Activated CD8-positive, alpha-beta T cell treated with anti-CD3 and anti-CD28 coated beads for 36 hours (primary cell): ENCODE results near the gene MARS1. TPM values are rescaled to one million over a fixed set of nuclear protein-coding genes. Genes with fewer than 3 reads are reported as not detected.

ENCODE experiments used
- ATAC-seq: fragments of 200-7000 bp; cut with Tn5 transposase; one replicate; pipeline ENCODE4 v1.10.0; 2021; ENCODE audit warnings: mild to moderate bottlenecking, moderate library complexity
- CTCF ChIA-PET: fragments of 350-600 bp; sonication (Branson Sonifier 250); formaldehyde crosslinking; loops from one replicate; lab custom pipeline; 2021; ENCODE audit warnings: antibody characterized with exemption; lab: Charles Lee
- POLR2A ChIA-PET: fragments of 350-600 bp; sonication (Branson Sonifier 250); formaldehyde crosslinking; loops from one replicate; lab custom pipeline; 2021; ENCODE audit warnings: antibody characterized with exemption; lab: Charles Lee
- DNase-seq: peaks from one replicate; pipeline ENCODE4 v3.0.0-alpha.2; 2020
- H3K27ac Mint-ChIP-seq: one replicate; pipeline ENCODE4 v1.8.0; 2021; ENCODE audit warnings: mild to moderate bottlenecking, mixed read lengths
- H3K27me3 Mint-ChIP-seq: one replicate; pipeline ENCODE4 v1.8.0; 2021; ENCODE audit warnings: mixed read lengths
- H3K36me3 Mint-ChIP-seq: one replicate; pipeline ENCODE4 v1.8.0; 2021; ENCODE audit warnings: low read depth, mixed read lengths
- H3K4me1 Mint-ChIP-seq: one replicate; pipeline ENCODE4 v1.8.0; 2021; ENCODE audit warnings: low read depth, mixed read lengths
- H3K4me3 Mint-ChIP-seq: one replicate; pipeline ENCODE4 v1.8.0; 2021; ENCODE audit warnings: mild to moderate bottlenecking, moderate library complexity, mixed read lengths
- H3K9me3 Mint-ChIP-seq: one replicate; pipeline ENCODE4 v1.8.0; 2021; ENCODE audit warnings: mixed read lengths
- intact Hi-C: fragments of 100-400 bp; cut with micrococcal nuclease; formaldehyde crosslinking; loops from one replicate; pipeline ENCODE4 v1.10.0; 2022
- total RNA-seq, 2 experiments: library from RNA; stranded (reverse); gene quantifications; one replicate each; pipeline ENCODE4 v1.2.3, GENCODE V29; 2021
- TF ChIP-seq, protein P1 (sequence below): fragments of 200-600 bp; IDR thresholded peaks from one replicate; pipeline ENCODE4 v1.8.0; 2022; ENCODE audit warnings: antibody characterized with exemption, mild to moderate bottlenecking

The MARS1 gene
- total RNA-seq, 2 experiments from 2014 or later, result 343 to 345 TPM

DNA sequence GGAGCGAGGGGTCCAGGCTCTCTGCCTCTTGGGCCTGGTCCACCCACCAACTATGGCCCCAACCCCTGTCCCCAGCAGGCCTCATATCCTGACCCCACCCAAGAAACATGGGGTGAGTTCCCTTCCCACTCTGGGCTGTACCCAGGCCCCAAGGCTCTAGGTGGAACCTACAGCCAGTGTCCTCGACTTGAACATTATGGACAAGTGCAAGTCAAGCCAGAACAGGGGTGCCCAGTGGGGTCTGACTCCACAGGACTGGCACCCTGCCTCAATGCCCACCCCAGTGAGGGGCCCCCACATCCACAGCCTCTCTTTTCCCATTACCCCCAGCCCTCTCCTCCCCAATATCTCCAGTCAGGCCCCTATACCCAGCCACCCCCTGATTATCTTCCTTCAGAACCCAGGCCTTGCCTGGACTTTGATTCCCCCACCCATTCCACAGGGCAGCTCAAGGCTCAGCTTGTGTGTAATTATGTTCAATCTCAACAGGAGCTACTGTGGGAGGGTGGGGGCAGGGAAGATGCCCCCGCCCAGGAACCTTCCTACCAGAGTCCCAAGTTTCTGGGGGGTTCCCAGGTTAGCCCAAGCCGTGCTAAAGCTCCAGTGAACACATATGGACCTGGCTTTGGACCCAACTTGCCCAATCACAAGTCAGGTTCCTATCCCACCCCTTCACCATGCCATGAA, 16.8 kb upstream of the MARS1 start:
- ChIA-PET CTCF (interaction anchor here (1.0 to 1.9 kb wide), 4 partner anchors 9 to 232 kb away, joined by 3 to 11 read pairs (median 4); partner anchors contain the start of gene INHBE), POLR2A (interaction anchor here (1.0 to 1.6 kb wide), 5 partner anchors 9 to 48 kb away, joined by 3 to 8 read pairs (median 4); no protein-coding TSS in a partner anchor)
- H3K4me1 Mint-ChIP-seq, result peaks cover 27% of the 10 kb centered on the region
- peaks cover 47% of the 10 kb centered on the region for H3K36me3 Mint-ChIP-seq
- H3K27ac Mint-ChIP-seq, result no peak overlapping the region
- ATAC-seq, result no peak
- no peak for DNase-seq
- H3K9me3 Mint-ChIP-seq, result no peaks in the 10 kb centered on the region
- TF ChIP-seq, protein P1, sequence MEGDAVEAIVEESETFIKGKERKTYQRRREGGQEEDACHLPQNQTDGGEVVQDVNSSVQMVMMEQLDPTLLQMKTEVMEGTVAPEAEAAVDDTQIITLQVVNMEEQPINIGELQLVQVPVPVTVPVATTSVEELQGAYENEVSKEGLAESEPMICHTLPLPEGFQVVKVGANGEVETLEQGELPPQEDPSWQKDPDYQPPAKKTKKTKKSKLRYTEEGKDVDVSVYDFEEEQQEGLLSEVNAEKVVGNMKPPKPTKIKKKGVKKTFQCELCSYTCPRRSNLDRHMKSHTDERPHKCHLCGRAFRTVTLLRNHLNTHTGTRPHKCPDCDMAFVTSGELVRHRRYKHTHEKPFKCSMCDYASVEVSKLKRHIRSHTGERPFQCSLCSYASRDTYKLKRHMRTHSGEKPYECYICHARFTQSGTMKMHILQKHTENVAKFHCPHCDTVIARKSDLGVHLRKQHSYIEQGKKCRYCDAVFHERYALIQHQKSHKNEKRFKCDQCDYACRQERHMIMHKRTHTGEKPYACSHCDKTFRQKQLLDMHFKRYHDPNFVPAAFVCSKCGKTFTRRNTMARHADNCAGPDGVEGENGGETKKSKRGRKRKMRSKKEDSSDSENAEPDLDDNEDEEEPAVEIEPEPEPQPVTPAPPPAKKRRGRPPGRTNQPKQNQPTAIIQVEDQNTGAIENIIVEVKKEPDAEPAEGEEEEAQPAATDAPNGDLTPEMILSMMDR, result no peak
- intact Hi-C loops, result no loop called here
- H3K27me3 Mint-ChIP-seq, result no peaks in the 10 kb centered on the region
- no peak overlapping the region for H3K4me3 Mint-ChIP-seq

DNA sequence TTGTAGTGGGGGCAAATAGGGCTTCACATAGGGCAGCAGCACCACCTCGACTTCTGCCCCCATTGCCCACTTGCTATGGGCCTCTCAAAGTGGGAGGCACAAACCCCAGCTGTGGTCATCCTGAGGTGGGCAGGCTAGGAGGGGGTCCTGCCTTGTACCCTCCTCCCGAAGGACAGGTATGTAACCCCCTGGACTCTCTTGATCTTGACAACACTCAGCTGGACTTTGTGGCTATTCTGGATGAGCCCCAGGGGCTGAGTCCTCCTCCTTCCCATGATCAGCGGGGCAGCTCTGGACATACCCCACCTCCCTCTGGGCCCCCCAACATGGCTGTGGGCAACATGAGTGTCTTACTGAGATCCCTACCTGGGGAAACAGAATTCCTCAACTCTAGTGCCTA, 16.2 kb upstream of the MARS1 start:
- intact Hi-C loops, result no loop called here
- peaks cover 27% of the 10 kb centered on the region for H3K4me1 Mint-ChIP-seq

DNA sequence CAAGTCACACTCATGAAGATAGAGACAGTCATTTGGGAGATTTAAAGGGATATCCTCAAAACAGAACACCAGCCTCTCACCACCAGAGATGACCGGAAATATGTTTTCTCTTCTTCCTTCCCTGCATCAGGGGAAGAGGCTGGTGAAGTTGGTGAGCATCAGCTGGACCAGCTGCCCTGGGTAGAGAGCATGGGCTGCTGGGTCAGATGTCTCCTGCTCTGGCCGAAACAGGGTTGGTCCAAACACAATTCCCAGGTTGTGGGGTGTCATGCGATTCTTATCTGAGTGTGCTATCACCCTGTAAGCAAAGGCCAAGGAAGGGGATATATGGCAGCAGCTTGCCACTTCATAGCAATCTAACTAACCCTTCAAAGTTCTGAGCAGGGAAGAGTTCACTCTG, 15.5 kb upstream of the MARS1 start:
- ChIA-PET CTCF (interaction anchor here (1.2 to 1.9 kb wide), 3 partner anchors 10 to 17 kb away, joined by 3 to 11 read pairs (median 4); partner anchors contain the start of gene INHBE), POLR2A (interaction anchor here (1.1 to 1.6 kb wide), 4 partner anchors 10 to 38 kb away, joined by 3 to 8 read pairs (median 4); no protein-coding TSS in a partner anchor)
- intact Hi-C loops, result no loop called here
- TF ChIP-seq, protein P1, result no peak
- H3K27ac Mint-ChIP-seq, result no peak overlapping the region
- peaks cover 56% of the 10 kb centered on the region for H3K36me3 Mint-ChIP-seq
- ATAC-seq, result no peak
- H3K4me3 Mint-ChIP-seq, result no peak overlapping the region
- H3K9me3 Mint-ChIP-seq, result no peaks in the 10 kb centered on the region
- no peak for DNase-seq
- H3K4me1 Mint-ChIP-seq, result peaks cover 27% of the 10 kb centered on the region
- no peaks in the 10 kb centered on the region for H3K27me3 Mint-ChIP-seq

More for the DNA sequence above, 16.2 kb upstream of the MARS1 start:
- Mint-ChIP-seq H3K36me3 (peaks cover 53% of the 10 kb centered on the region), H3K27ac (no peak overlapping the region), H3K4me3 (no peak overlapping the region), H3K27me3 (no peaks in the 10 kb centered on the region), H3K9me3 (no peaks in the 10 kb centered on the region)
- TF ChIP-seq, protein P1, result no peak
- CTCF ChIA-PET, result interaction anchor here (1.0 to 1.9 kb wide), 4 partner anchors 9 to 224 kb away, joined by 3 to 11 read pairs (median 4); partner anchors contain the start of gene INHBE
- POLR2A ChIA-PET, result interaction anchor here (1.0 to 1.6 kb wide), 6 partner anchors 9 to 47 kb away, joined by 3 to 8 read pairs (median 4); no protein-coding TSS in a partner anchor
- no peak for DNase-seq
- ATAC-seq, result no peak

GRCh38 chr12:57473392-57473791, 14.5 kb upstream of the MARS1 start:
- TF ChIP-seq, protein P1, result no peak
- Mint-ChIP-seq H3K4me3 (no peak overlapping the region), H3K9me3 (no peaks in the 10 kb centered on the region), H3K27ac (no peak overlapping the region), H3K27me3 (no peaks in the 10 kb centered on the region), H3K36me3 (peaks cover 54% of the 10 kb centered on the region), H3K4me1 (peaks cover 30% of the 10 kb centered on the region)
- ChIA-PET POLR2A (interaction anchor here (2.8 to 4.5 kb wide), 2 partner anchors 8 to 11 kb away, joined by 15 to 31 read pairs; no protein-coding TSS in a partner anchor), CTCF (interaction anchor here (9.9 kb wide), 1 partner anchor 13 kb away, joined by 152 read pairs; the partner anchor contains the start of gene GLI1)
- ATAC-seq (no peak), DNase-seq (no peak)
- intact Hi-C loops, result no loop called here

GRCh38 chr12:57473886-57474285, 14.0 kb upstream of the MARS1 start:
- no peaks in the 10 kb centered on the region for H3K9me3 Mint-ChIP-seq
- H3K27ac Mint-ChIP-seq, result peak overlapping the region; percentile 32
- no peaks in the 10 kb centered on the region for H3K27me3 Mint-ChIP-seq
- TF ChIP-seq, protein P1, result no peak
- no peak for DNase-seq
- peaks cover 35% of the 10 kb centered on the region for H3K4me1 Mint-ChIP-seq
- peaks cover 56% of the 10 kb centered on the region for H3K36me3 Mint-ChIP-seq
- intact Hi-C loops, result no loop called here
- no peak for ATAC-seq
- POLR2A ChIA-PET, result interaction anchor here (0.7 to 4.5 kb wide), 5 partner anchors 8 to 43 kb away, joined by 3 to 31 read pairs (median 11); partner anchors contain the start of gene MARS1
- CTCF ChIA-PET, result interaction anchor here (0.9 to 9.9 kb wide), 4 partner anchors 9 to 109 kb away, joined by 3 to 152 read pairs (median 5); partner anchors contain the start of gene GLI1
- peak overlapping the region; percentile 43 for H3K4me3 Mint-ChIP-seq
